Natural killer cell (primary cell): ENCODE measurements around the gene UHRF2. TPM values are rescaled to one million over a fixed set of nuclear protein-coding genes. Genes with fewer than 3 reads are reported as not detected.
A peak's percentile ranks its signal among the peaks of the same experiment; 100 is the strongest.

ENCODE experiments used
- ATAC-seq, 3 donors: fragments of 150-1000 bp in 2 of 3; fragments of 200-7000 bp in 1 of 3; cut with Tn5 transposase; 1 replicate in 1 of 3; 2 replicates in 2 of 3; pipeline ENCODE4 v1.10.0; 2021; ENCODE audit warnings: mild to moderate bottlenecking in 2 of 3, moderate library complexity in 2 of 3
- DNase-seq, 2 donors: peaks; one replicate each; pipeline versions ENCODE4 v3.0.0 to v3.0.0-alpha.2; 2013 to 2021; ENCODE audit warnings: mixed read lengths in 1 of 2
- H3K27ac ChIP-seq: one replicate; pipeline ENCODE4 v1.5.1; 2013; ENCODE audit warnings: mild to moderate bottlenecking, low read length
- H3K27me3 ChIP-seq: one replicate; pipeline ENCODE4 v1.6.1; 2013; ENCODE audit warnings: low read length; ENCODE audit not compliant: control insufficient read depth, insufficient read depth
- H3K36me3 ChIP-seq: one replicate; pipeline ENCODE4 v1.6.1; 2013; ENCODE audit warnings: low read length; ENCODE audit not compliant: control insufficient read depth, insufficient read depth
- H3K4me1 ChIP-seq: one replicate; pipeline ENCODE4 v1.6.1; 2013; ENCODE audit warnings: low read length; ENCODE audit not compliant: control insufficient read depth, insufficient read depth
- H3K4me3 ChIP-seq: one replicate; pipeline ENCODE4 v1.5.1; 2013; ENCODE audit warnings: low read length
- H3K9me3 ChIP-seq: one replicate; pipeline ENCODE4 v1.6.1; 2013; ENCODE audit warnings: low read length; ENCODE audit not compliant: control insufficient read depth, insufficient read depth
- H3K27ac Mint-ChIP-seq, 2 donors: one replicate each; pipeline ENCODE4 v1.8.0; 2022; ENCODE audit warnings: mild to moderate bottlenecking in 2 of 2, mixed read lengths in 2 of 2, moderate library complexity in 1 of 2
- H3K27me3 Mint-ChIP-seq, 2 donors: one replicate each; pipeline ENCODE4 v1.8.0; 2022; ENCODE audit warnings: low read depth in 2 of 2, mixed read lengths in 2 of 2
- H3K36me3 Mint-ChIP-seq: one replicate; pipeline ENCODE4 v1.8.0; 2022; ENCODE audit warnings: mixed read lengths
- H3K4me1 Mint-ChIP-seq, 2 donors: one replicate each; pipeline ENCODE4 v1.8.0; 2022; ENCODE audit warnings: mixed read lengths in 2 of 2
- H3K4me3 Mint-ChIP-seq: one replicate; pipeline ENCODE4 v1.8.0; 2022; ENCODE audit warnings: mild to moderate bottlenecking, moderate library complexity, mixed read lengths
- H3K9me3 Mint-ChIP-seq, 2 donors: one replicate each; pipeline ENCODE4 v1.8.0; 2022; ENCODE audit warnings: mixed read lengths in 2 of 2
- CTCF ChIP-seq: fragments of 200-600 bp; IDR thresholded peaks from one replicate; pipeline ENCODE4 v1.8.0; 2022; ENCODE audit warnings: antibody characterized with exemption
- WGBS: methylation state at CpG from one replicate; pipeline ENCODE4 v1.1.7; 2013; ENCODE audit warnings: missing lambda C conversion rate; ENCODE audit not compliant: insufficient coverage; 5-methylcytosine and 5-hydroxymethylcytosine counted together
- intact Hi-C: fragments of 100-400 bp; cut with micrococcal nuclease; formaldehyde crosslinking; loops from one replicate; pipeline ENCODE4 v1.14.2; 2022
- total RNA-seq, 4 donors: library from RNA; stranded (reverse); fragments of 120-200 nt in 1 of 4; gene quantifications; one replicate each; pipeline versions ENCODE4 v1.2.3 to v1.2.4, GENCODE V29; 2013 to 2022

The UHRF2 gene
- total RNA-seq, 3 donors from 2014 or later (not counting 1 experiment from before 2014, with no cell fraction given): 118 to 130 (median 120) TPM

DNA sequence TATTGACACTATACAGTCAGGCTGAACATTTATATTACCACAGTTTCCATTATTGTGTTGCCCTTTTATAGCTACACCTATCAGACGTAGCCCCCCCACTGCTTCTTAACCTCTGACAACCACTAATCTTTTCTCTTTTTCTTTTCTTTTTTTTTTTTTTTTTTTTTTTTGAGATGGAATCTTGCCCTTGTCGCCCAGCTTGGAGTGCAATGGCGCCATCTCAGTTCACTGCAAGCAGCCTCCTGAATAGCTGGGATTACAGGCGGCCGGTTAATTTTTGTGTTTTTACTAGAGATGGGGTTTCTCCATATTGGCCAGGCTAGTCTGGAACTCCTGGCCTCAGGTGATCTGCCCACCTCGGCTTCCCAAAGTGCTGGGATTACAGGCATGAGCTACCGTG is 75.4 kb downstream of the UHRF2 start:
- peaks cover 5 to 16% of the 10 kb centered on the region in 2 donors for H3K4me1 Mint-ChIP-seq
- DNase-seq (peak in 1 of 2 donors; percentile 5), ATAC-seq (no peak)
- no peaks in the 10 kb centered on the region for H3K27me3 ChIP-seq
- peaks cover 35% of the 10 kb centered on the region for H3K36me3 ChIP-seq
- WGBS: 96% methylated on average over 7 of the region's 7 CpGs
- H3K4me3 Mint-ChIP-seq: no peak overlapping the region
- no peak overlapping the region for H3K27ac ChIP-seq
- no peaks in the 10 kb centered on the region for H3K9me3 Mint-ChIP-seq
- no peaks in the 10 kb centered on the region for H3K9me3 ChIP-seq
- no peak for TF ChIP-seq CTCF
- H3K27ac Mint-ChIP-seq: no peak overlapping the region
- no peaks in the 10 kb centered on the region for H3K27me3 Mint-ChIP-seq
- H3K36me3 Mint-ChIP-seq: no peaks in the 10 kb centered on the region
- H3K4me1 ChIP-seq: no peaks in the 10 kb centered on the region
- intact Hi-C loops: no loop called here
- H3K4me3 ChIP-seq: no peak overlapping the region

GRCh38 chr9:6489099-6489498 is 76.1 kb downstream of the UHRF2 start:
- intact Hi-C loops: no loop called here
- Mint-ChIP-seq H3K4me1 (peaks cover 5 to 16% of the 10 kb centered on the region in 2 donors), H3K27ac (no peak overlapping the region), H3K36me3 (no peaks in the 10 kb centered on the region), H3K9me3 (no peaks in the 10 kb centered on the region), H3K27me3 (no peaks in the 10 kb centered on the region), H3K4me3 (no peak overlapping the region)
- no peaks in the 10 kb centered on the region for H3K4me1 ChIP-seq
- WGBS: 100% methylated on average over 1 of the region's 1 CpG
- H3K9me3 ChIP-seq: no peaks in the 10 kb centered on the region
- no peaks in the 10 kb centered on the region for H3K27me3 ChIP-seq
- H3K27ac ChIP-seq: no peak overlapping the region
- peaks cover 38% of the 10 kb centered on the region for H3K36me3 ChIP-seq
- DNase-seq: no peak
- ATAC-seq: no peak
- TF ChIP-seq CTCF: no peak
- no peak overlapping the region for H3K4me3 ChIP-seq

DNA sequence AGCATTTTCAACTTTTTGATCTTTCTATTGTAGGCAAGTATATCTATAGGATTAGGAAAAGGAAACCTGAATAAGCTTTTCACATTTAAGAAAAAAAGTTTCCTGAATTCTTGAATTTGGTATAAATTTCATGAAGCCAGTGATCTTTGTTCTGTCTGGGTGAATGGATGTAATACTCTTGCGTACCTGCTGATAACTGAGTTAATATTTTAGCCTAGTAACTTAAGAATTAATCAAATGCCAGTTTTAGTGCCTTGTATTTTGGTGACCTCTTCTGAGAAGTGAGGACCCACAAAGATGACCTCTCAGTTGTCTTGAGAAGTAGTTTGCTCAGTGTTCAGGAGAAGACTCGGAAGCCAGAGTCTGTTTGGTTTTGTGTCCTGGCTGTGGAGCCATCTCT is 77.9 kb downstream of the UHRF2 start:
- ATAC-seq (no peak), DNase-seq (no peak)
- Histone ChIP-seq H3K4me1 (no peaks in the 10 kb centered on the region), H3K27ac (no peak overlapping the region), H3K9me3 (no peaks in the 10 kb centered on the region), H3K27me3 (no peaks in the 10 kb centered on the region), H3K36me3 (peaks cover 39% of the 10 kb centered on the region), H3K4me3 (no peak overlapping the region)
- WGBS: 95% methylated on average over 2 of the region's 2 CpGs
- no peak for TF ChIP-seq CTCF
- H3K4me1 Mint-ChIP-seq: peaks cover 5 to 24% of the 10 kb centered on the region in 2 donors
- intact Hi-C loops: no loop called here
- H3K27ac Mint-ChIP-seq: no peak overlapping the region
- no peaks in the 10 kb centered on the region for H3K9me3 Mint-ChIP-seq
- H3K27me3 Mint-ChIP-seq: no peaks in the 10 kb centered on the region
- no peak overlapping the region for H3K4me3 Mint-ChIP-seq
- H3K36me3 Mint-ChIP-seq: no peaks in the 10 kb centered on the region

DNA sequence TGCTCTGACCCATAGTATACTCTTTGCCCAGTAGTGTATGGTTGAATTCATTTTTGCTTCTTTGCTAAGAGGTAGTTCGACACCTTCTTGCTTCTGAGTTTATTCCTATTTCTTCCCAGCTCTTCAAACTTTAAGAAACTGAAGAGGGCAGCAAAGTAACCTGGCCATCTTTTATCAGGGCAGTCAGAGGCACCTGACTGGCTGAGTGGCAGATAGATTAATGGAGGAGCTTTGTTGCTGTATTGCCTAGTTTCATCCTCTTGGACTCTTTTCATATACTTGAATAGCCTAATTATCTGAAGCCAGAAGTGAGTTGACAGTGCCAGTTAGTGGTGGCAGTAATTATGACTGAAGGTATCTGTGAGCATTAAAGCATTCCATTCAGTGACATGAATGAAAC is 82.5 kb downstream of the UHRF2 start:
- 100% methylated on average over 1 of the region's 1 CpG for WGBS
- Histone ChIP-seq H3K27me3 (no peaks in the 10 kb centered on the region), H3K9me3 (no peaks in the 10 kb centered on the region), H3K4me3 (no peak overlapping the region), H3K4me1 (no peaks in the 10 kb centered on the region), H3K27ac (no peak overlapping the region), H3K36me3 (peaks cover 46% of the 10 kb centered on the region)
- Mint-ChIP-seq H3K36me3 (no peaks in the 10 kb centered on the region), H3K27ac (peak overlapping the region in 1 of 2 donors; percentile 36), H3K4me1 (peaks cover 0 to 20% of the 10 kb centered on the region in 2 donors), H3K27me3 (no peaks in the 10 kb centered on the region), H3K4me3 (no peak overlapping the region), H3K9me3 (no peaks in the 10 kb centered on the region)
- no peak for TF ChIP-seq CTCF
- no peak for ATAC-seq
- intact Hi-C loops: no loop called here
- DNase-seq: no peak
